Astrocyte (in vitro differentiated cells and primary cell): ENCODE data around the gene ABTB2. TPM values are rescaled to one million over a fixed set of nuclear protein-coding genes. Genes with fewer than 3 reads are reported as not detected.

Experiments used
- DNase-seq: peaks from one replicate; pipeline ENCODE4 v3.0.0-alpha.2; 2010; ENCODE audit warnings: low read depth
- FAIRE-seq: peaks from 2 replicates; lab custom pipeline; 2011; peaks lifted over from hg19 to GRCh38; lab: Jason Lieb, UNC
- H2AFZ ChIP-seq: 2 replicates; pipeline ENCODE4 v1.6.0; 2012; ENCODE audit warnings: low read depth, low read length, inconsistent platforms
- H3K27ac ChIP-seq: 2 replicates; pipeline ENCODE4 v1.5.1; 2011; ENCODE audit warnings: low read depth, low read length, inconsistent platforms
- H3K27me3 ChIP-seq: 2 replicates; pipeline ENCODE4 v1.6.0; 2011; ENCODE audit warnings: low read length, inconsistent platforms; ENCODE audit not compliant: insufficient read depth
- H3K36me3 ChIP-seq: 2 replicates; pipeline ENCODE4 v1.5.1; 2011; ENCODE audit warnings: low read length, inconsistent platforms; ENCODE audit not compliant: insufficient read depth
- H3K4me1 ChIP-seq: 2 replicates; pipeline ENCODE4 v1.5.1; 2011; ENCODE audit warnings: low read length, inconsistent platforms; ENCODE audit not compliant: insufficient read depth
- H3K4me2 ChIP-seq: 2 replicates; pipeline ENCODE4 v1.6.0; 2012; ENCODE audit warnings: low read length, inconsistent platforms
- H3K4me3 ChIP-seq: 2 replicates; pipeline ENCODE4 v1.5.1; 2011; ENCODE audit warnings: low read depth, mild to moderate bottlenecking, low read length, inconsistent platforms; ENCODE audit not compliant: insufficient read depth
- H3K79me2 ChIP-seq: 2 replicates; pipeline ENCODE4 v1.6.0; 2012; ENCODE audit warnings: mild to moderate bottlenecking, low read length, inconsistent platforms; ENCODE audit not compliant: insufficient read depth
- H3K9ac ChIP-seq: 2 replicates; pipeline ENCODE4 v1.6.0; 2012; ENCODE audit warnings: mild to moderate bottlenecking, low read length, inconsistent platforms
- H3K9me3 ChIP-seq: 2 replicates; pipeline ENCODE4 v1.5.1; 2012; ENCODE audit warnings: low read depth, mild to moderate bottlenecking, low read length, inconsistent platforms; ENCODE audit not compliant: insufficient read depth
- H4K20me1 ChIP-seq: 2 replicates; pipeline ENCODE4 v1.6.0; 2012; ENCODE audit warnings: low read length, inconsistent platforms; ENCODE audit not compliant: insufficient read depth
- H3K27ac Mint-ChIP-seq: one replicate; pipeline ENCODE4 v1.8.0; 2021; ENCODE audit warnings: mild to moderate bottlenecking, mixed read lengths; ENCODE audit not compliant: unreplicated experiment
- H3K27me3 Mint-ChIP-seq: one replicate; pipeline ENCODE4 v1.8.0; 2021; ENCODE audit warnings: low read depth, mixed read lengths; ENCODE audit not compliant: unreplicated experiment
- H3K36me3 Mint-ChIP-seq: one replicate; pipeline ENCODE4 v1.8.0; 2021; ENCODE audit warnings: low read depth, mixed read lengths; ENCODE audit not compliant: unreplicated experiment
- H3K4me1 Mint-ChIP-seq: one replicate; pipeline ENCODE4 v1.8.0; 2021; ENCODE audit warnings: low read depth, mixed read lengths; ENCODE audit not compliant: unreplicated experiment
- H3K4me3 Mint-ChIP-seq: one replicate; pipeline ENCODE4 v1.8.0; 2021; ENCODE audit warnings: mild to moderate bottlenecking, moderate library complexity, mixed read lengths; ENCODE audit not compliant: unreplicated experiment
- H3K9me3 Mint-ChIP-seq: one replicate; pipeline ENCODE4 v1.8.0; 2021; ENCODE audit warnings: mild to moderate bottlenecking, mixed read lengths; ENCODE audit not compliant: unreplicated experiment
- CTCF ChIP-seq: IDR thresholded peaks from 2 replicates; pipeline ENCODE4 v1.5.1; 2011; ENCODE audit warnings: low read depth, mild to moderate bottlenecking, inconsistent platforms, low read length, moderate library complexity; ENCODE audit not compliant: insufficient read depth
- EZH2 ChIP-seq: IDR thresholded peaks from 2 replicates; pipeline ENCODE4 v1.6.1; 2012; ENCODE audit warnings: mild to moderate bottlenecking, low read length, inconsistent platforms; ENCODE audit not compliant: insufficient read depth
- total RNA-seq: library from RNA; stranded (reverse); gene quantifications from 2 replicates; pipeline ENCODE4 v1.2.1, GENCODE V29; 2021

ABTB2 gene
- total RNA-seq, 1 donor from 2014 or later: 14.1 TPM

GRCh38 chr11:34223907-34224306 is 133.9 kb downstream of the ABTB2 start:
- no peaks in the 10 kb centered on the region for H3K9me3 ChIP-seq
- no peak overlapping the region for H3K9ac ChIP-seq
- no peaks in the 10 kb centered on the region for H3K79me2 ChIP-seq
- Mint-ChIP-seq H3K27me3 (no peaks in the 10 kb centered on the region), H3K4me1 (peaks cover 7% of the 10 kb centered on the region), H3K9me3 (no peaks in the 10 kb centered on the region), H3K36me3 (no peaks in the 10 kb centered on the region), H3K27ac (no peak overlapping the region), H3K4me3 (no peak overlapping the region)
- no peak for FAIRE-seq
- H3K4me3 ChIP-seq: no peak overlapping the region
- no peak overlapping the region for H3K27ac ChIP-seq
- H4K20me1 ChIP-seq: peaks cover 26% of the 10 kb centered on the region
- H3K4me2 ChIP-seq: peak overlapping the region; percentile 80
- H3K36me3 ChIP-seq: no peaks in the 10 kb centered on the region
- no peaks in the 10 kb centered on the region for H3K27me3 ChIP-seq
- no peak for TF ChIP-seq EZH2
- TF ChIP-seq CTCF: no peak
- DNase-seq: no peak
- no peak overlapping the region for H2AFZ ChIP-seq
- H3K4me1 ChIP-seq: peaks cover 14% of the 10 kb centered on the region

GRCh38 chr11:34223021-34223813 is 134.6 kb downstream of the ABTB2 start:
- Histone ChIP-seq H3K4me3 (no peak overlapping the region), H3K4me1 (peaks cover 14% of the 10 kb centered on the region), H3K27ac (peak overlapping the region; percentile 10), H3K27me3 (no peaks in the 10 kb centered on the region), H3K9me3 (no peaks in the 10 kb centered on the region), H3K79me2 (no peaks in the 10 kb centered on the region), H3K9ac (peak overlapping the region; percentile 49), H3K36me3 (no peaks in the 10 kb centered on the region), H3K4me2 (peak overlapping the region; percentile 80), H2AFZ (no peak overlapping the region), H4K20me1 (peaks cover 26% of the 10 kb centered on the region)
- Mint-ChIP-seq H3K36me3 (no peaks in the 10 kb centered on the region), H3K27ac (no peak overlapping the region), H3K27me3 (no peaks in the 10 kb centered on the region), H3K4me1 (peaks cover 7% of the 10 kb centered on the region), H3K9me3 (no peaks in the 10 kb centered on the region), H3K4me3 (no peak overlapping the region)
- DNase-seq: peak; percentile 91
- TF ChIP-seq EZH2 (no peak), CTCF (no peak)
- FAIRE-seq: no peak

- FAIRE-seq: no peak
- Mint-ChIP-seq H3K9me3 (no peaks in the 10 kb centered on the region), H3K27ac (no peak overlapping the region)
These were observed 135.8 kb downstream of the ABTB2 start for GRCh38 chr11:34222030-34222429.

More at GRCh38 chr11:34222030-34222429, 135.8 kb downstream of the ABTB2 start:
- Histone ChIP-seq H3K36me3 (no peaks in the 10 kb centered on the region), H3K9me3 (no peaks in the 10 kb centered on the region), H3K4me1 (peaks cover 14% of the 10 kb centered on the region), H4K20me1 (peaks cover 28% of the 10 kb centered on the region), H3K4me2 (no peak overlapping the region), H3K9ac (no peak overlapping the region), H3K79me2 (no peaks in the 10 kb centered on the region), H2AFZ (no peak overlapping the region), H3K4me3 (no peak overlapping the region), H3K27ac (no peak overlapping the region), H3K27me3 (no peaks in the 10 kb centered on the region)
- Mint-ChIP-seq H3K4me3 (no peak overlapping the region), H3K27me3 (no peaks in the 10 kb centered on the region), H3K4me1 (peaks cover 7% of the 10 kb centered on the region), H3K36me3 (no peaks in the 10 kb centered on the region)
- no peak for DNase-seq
- TF ChIP-seq CTCF: no peak
- no peak for TF ChIP-seq EZH2
